AML-193 (cell line): ENCODE measurements around the gene FYN.
"Not testable (repeated sequence)": the region's sequence is repeated elsewhere in the genome, so short reads cannot be mapped to it uniquely, and the experiment has no call there.

ENCODE experiments used
- DNase-seq, 2 experiments: peaks; one replicate each; lab custom pipeline; 2025; lab: John Stamatoyannopoulos, UW

Gene FYN

DNA sequence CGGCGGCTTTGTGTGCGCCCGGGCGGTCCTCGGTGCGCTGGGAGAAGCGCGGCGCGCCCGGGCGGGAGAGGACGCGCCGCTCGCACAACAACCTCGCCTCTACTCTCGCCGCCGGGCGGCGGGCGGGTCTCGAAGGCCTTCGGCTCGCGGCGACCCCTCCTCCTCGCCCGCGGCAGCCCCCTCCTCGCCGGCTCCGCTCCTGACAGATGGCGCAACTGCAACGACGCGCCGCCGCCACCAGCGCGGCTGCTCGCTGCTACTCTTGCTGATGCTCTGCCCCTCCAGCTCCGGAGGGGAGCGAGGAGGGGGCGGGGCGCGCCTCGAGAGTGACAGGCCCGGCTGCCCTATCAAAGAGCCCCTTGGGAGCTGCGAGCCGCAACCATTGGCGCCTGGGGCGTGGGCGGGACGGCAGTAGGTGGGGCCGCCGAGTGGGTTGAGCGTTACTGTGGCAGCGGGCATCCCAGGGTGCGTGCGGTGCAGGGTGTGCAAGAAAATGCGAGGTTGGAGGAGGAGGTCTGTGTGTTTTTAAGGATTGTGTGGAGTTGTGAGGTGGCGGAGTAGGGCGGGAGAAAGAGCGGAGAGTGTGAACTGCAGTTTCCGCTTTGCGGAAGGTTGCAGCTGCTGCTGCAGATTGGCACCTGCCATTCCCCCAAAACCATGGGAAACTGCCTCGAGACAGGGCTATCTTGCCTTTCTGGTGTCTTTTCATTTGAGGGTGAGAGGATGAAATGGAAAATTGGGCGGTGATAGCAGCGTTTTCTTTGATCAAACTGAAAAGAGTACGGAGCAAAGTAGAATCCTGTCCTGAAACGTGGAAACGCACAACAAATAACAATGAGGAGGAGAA lies at the start of gene FYN:
Gene FYN, minus strand, starts transcription at position 275 of the 847 bp plus-strand sequence. CDS start 153,401 bp downstream, outside the sequence.
- DNase-seq = peak; percentile 97 to 98

DNA sequence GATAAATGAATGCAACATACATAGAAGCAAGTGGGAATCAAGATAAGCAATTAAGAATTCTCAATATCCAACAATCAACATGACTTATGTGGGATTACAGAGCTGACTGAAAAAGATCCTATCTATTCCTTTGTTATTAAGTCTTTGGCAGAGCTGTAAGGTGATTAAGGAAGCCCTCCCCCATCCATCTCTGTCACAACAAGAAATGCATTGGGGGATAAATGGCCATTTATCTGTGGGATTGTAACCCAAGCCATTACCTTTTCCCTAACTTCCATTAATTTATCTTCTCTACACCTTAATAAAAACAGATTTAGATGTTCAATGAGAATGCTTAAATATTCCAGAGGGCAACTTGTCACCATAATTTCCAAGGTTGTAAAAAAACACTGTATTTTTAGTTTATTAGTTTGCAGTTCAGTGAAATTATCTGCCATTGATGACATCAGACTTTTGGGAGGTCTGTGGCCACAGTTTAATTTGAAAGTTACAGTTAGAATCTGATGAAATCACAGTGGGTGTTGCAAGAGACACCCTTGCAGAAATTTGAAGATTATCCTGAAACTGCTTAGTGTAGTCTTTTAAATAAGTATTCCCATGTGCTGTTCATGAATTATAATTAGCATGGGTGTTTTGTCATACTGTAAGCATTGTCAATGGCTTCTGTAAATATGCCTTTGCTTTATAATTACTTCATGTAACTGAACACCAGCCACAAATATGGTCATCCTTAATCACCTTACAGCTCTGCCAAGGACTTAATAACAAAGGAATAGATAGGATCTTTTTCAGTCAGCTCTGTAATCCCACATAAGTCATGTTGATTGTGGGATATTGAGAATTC lies 49.4 kb upstream of the FYN start:
- DNase-seq = peak; percentile 86 to 88

DNA sequence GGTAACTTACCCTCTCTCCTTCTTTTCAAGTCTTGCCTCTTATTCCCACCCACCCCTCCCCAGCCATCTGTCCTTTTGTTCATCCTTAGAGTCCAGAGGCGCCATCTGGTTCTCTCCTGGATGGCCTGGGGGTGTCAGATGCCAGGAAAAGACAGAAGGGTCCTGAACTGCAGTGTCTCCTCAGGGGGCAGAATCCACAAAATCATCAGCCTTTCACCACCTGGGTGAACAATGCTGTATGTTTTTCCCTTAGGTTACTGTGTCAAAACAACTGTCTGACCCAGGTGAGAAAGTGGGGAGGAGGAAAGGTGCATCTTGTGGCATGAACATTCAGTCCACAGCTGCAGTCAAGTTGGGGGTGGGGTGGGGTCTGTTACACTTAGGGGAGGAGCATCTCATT lies 47.9 kb upstream of the FYN start:
- no peak for DNase-seq

DNA sequence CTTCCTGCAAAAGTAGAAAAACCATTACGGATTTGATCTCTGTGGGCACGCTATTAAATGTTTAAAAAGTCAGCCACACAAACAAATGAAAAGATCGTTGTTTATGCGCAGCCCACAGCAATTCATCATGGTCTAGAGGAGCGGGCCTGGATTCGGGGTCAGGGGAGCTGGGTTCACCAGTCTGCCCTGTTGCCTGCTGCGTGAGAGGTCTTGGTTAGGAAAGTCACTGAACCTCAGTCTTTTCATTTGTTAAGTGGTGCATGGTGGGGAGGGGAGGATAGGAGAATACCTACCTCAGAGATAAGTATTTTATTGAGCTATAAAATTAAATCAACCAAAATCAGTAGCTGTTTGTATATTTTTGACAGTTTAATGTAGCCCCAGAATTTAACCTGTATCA lies 47.3 kb upstream of the FYN start:
- no peak for DNase-seq

DNA sequence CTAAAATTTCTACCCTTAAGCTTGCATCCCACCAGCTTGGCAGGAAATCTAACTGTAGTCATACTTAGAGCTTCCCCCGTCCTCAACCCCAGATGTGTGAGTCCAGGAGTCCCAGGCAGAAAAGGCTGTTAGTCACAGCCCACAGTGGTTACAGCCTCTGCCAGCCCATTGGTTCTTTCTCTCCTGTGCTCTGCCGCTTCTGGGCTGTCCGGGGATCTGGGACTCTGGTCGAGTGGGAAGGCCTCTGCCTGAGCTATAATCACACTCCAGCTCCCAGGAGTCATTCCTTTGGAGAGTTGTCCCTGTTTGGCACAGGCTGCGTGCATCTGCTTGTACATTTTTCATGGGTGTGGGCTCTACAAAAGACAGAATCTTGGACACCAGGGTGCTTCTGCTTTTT lies 45.6 kb upstream of the FYN start:
- no peak for DNase-seq

DNA sequence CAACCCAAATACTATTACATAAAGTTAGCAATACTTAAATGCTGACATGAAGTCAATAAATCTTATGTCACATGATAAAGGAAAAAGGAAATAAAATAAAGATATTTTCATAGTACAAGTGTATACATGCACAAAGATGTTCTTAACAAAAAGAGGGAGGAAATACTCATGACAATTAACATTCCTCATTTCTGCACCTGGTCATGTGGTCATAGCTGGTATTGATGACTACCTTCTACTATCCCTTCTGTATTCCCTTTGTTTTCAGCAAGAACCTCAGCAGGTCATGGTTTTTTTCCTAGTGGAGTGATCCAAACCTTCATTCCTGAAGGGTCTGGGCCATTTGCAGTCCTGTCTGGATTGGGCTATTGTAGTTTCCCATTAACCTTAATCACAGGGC lies 43.5 kb upstream of the FYN start:
- DNase-seq = no peak

DNA sequence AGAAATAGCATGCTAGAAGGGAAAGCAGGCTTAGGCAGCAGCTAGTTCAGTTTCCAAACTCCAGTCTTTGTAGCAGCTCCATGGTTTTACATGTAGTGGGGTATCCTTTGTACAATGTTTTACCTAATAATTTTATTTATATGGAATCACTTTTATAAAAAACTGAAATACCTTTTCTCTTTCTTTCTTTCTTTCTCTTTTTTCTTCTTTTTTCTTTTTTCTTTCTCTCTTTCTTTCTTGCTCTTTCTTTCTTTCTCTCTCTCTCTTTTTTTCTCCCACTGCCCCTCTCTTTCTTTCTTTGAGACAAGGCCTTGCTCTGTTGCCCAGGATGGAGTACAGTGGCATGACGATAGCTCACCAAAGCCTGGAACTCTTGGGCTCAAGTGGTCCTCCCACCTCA lies 41.4 kb upstream of the FYN start:
- DNase-seq = no peak

DNA sequence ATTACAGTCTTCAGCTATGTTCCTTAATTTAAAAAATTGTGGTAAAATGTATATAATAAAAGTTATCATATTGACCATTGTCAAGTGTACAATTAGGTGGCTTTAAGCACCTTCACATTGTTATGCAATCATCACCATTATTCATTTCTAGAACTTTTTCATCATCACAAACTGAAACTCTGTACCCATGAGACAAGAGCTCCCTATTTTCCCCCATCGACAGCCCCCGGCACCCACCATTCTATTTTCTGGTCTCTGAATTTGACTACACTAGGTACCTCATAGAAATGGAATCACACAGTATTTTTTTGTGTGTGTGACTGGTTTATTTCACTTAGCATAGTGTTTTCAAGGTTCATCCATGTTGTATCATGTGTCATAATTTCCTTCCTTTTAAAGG lies 39.7 kb upstream of the FYN start:
- no peak for DNase-seq

DNA sequence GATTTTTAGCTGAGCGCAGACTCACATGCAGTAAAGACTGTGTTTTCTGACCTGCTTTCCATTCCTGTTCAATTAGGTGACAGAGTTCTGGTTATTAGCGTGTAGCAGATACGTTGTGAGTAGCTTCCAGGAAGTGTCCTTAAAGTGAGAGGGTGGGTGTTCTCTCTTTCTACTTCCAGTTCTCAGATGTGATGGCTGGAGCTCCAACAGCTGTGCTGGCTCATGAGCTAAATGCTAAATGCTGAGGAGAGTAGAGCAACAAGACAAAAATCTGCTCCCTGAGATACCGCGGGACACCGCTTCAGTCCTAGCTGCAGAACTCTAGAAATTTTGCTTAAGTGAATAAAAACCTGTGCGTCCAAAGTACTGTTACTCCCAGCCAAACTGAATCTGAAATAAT lies 38.2 kb upstream of the FYN start:
- DNase-seq = no peak

DNA sequence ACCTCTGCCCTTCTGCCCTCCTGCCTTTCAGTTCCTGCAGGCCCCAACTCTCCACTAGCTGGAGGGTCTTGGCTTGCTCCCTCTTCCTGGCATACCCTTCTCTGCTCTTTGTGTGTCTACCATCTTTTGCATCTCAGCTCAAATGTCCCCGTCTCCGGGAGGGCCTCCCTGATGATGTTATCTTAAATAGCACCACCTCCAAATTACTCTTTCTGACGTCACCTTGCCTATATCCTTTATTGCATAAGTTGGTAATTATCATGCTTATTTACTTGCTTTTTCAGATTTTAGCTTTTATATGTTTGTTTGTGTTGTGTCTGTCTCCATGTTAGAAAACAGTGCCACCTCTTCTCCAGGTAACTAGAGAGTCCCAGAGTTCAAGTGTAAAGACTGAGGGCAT lies 36.0 kb upstream of the FYN start:
- DNase-seq = no peak

DNA sequence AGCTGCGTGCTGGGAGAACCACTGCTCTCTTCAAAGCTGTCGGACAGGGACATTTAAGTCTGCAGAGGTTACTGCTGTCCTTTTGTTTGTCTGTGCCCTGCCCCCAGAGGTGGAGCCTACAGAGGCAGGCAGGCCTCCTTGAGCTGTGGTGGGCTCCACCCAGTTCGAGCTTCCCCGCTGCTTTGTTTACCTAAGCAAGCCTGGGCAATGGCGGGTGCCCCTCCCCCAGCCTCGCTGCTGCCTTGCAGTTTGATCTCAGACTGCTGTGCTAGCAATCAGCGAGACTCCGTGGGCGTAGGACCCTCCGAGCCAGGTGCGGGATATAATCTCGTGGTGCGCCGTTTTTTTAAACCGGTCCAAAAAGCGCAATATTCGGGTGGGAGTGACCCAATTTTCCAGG lies 35.1 kb upstream of the FYN start:
- DNase-seq = not testable (repeated sequence)

DNA sequence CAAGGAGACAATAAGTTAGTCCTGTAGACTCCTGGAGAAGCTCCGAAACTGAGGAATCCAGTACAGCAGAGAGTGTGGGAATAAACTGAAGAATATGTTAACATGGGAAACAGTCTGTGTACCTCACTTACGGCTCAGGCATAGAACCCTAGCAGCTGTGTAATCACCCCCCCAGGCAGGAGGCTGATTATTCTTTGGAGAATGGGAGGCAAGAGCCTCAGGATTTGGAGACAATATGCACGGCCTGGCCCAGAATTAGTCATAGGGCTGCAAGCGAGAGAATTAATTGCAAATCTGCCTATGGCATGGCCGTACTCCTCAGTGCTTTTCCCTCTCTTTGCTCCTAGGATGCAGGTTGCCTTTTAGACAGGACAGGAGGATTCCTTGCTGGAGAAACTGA lies 27.5 kb upstream of the FYN start:
- no peak for DNase-seq

DNA sequence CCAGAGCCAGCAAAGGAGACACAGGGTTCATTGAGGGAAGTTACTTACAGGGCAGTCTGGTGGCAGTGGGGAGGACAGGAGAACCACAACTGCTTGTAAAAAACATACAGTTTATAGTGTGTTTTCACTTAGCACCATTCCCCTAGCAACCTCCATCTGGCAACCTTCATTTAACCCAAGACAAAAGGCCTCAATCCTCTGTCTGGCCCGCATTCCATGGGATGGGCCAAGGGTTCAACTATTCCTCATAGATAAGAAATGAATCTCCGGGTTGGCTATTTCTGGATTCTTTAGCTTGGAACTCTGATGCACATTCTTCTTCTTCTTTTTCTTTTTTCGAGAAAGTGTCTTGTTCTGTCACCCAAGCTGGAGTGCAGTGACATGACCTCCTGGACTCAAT lies 26.3 kb upstream of the FYN start:
- DNase-seq = no peak

DNA sequence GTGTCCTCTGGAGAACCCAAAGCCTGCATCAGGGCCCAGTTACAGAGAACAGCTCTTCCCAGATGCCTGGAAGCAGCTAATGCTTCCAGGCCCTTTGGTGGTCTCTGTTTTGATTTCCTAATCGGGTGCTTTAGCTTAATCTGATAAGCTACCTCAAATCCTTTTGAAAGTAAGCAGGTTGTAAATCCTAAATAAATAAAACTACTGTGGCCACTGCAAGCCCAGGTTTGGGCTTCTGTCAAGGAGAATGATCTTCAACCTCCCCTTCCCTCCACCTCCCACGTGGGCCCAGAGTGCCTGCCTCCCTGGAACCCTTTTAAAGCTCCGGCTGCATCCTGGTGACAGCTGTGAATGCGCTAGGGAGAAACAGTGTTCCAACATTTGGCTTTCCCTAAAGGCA lies 25.2 kb upstream of the FYN start:
- DNase-seq = no peak

DNA sequence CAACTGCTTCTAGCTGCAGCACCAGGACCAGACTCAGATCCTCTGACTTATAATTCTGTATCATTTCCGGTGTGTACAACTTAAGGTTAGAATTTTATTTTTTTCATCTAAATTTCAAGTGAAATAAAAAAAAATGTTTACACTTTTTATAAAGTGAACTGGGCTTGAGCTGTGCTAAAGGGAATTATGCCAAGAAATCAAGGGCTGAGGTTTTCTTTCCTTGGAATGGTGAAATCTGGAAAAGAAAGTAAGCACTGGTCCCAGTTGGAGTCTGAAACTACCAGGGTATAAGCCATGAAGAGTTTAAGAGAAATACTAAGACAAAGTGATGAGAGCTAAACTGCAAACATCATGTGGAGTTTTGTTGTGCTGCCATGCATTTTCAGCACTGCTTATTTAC lies 21.7 kb upstream of the FYN start:
- no peak for DNase-seq

DNA sequence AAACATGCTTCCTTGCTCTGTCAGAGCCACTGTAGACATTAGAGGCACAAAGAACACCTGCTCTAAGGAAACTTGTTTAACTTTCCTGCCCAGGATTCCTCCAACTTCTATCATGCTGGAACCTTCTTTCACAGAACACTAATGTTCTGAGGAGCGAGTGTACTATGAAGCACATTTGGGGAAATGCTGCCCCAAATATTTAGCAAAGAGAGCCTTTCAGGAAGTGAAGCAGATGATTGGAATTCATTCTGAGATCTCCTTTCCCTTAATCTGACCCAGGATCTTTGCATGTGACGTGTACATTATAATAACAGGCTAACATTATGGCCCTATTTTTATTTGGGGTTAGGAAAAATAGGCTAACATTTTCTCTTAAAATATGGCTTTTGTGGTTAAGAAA lies 21.0 kb upstream of the FYN start:
- DNase-seq = no peak

DNA sequence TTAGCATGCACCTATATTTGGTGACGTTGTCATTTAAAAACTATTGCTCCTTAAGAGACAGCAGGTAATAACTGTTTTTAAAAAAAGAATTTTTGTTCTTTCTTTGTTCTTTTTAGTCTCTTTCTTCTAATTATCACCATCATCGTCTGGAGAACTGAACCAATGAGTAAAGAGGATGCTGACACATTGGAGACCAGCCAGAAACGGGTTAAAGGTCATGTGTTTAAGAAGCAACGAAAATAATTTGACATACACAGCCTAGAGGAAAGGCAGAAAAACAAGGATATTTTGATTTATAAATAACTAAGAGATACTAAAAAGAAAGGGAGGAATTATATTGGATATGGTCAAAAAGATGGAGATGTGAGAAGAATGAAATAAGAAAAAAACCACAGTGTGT lies 19.2 kb upstream of the FYN start:
- no peak for DNase-seq

DNA sequence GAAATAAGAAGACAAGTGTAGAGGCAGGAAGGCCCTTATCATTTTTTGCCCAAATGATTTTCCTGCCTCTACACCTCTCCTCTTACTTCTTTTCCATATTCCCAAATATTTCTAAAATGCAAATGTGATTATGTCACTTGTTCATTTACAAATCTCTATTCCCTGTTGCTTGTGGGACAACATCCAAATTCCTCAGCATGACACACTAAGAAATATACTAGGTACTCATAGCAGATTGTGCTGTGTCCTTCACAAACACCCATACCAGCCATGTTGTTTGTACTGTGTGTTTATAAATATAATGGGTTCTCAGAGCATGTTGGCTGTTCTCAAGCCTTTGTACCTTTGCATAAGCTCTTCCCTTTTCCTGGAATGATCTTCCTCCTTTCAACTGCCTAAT lies 17.7 kb upstream of the FYN start:
- DNase-seq = no peak

DNA sequence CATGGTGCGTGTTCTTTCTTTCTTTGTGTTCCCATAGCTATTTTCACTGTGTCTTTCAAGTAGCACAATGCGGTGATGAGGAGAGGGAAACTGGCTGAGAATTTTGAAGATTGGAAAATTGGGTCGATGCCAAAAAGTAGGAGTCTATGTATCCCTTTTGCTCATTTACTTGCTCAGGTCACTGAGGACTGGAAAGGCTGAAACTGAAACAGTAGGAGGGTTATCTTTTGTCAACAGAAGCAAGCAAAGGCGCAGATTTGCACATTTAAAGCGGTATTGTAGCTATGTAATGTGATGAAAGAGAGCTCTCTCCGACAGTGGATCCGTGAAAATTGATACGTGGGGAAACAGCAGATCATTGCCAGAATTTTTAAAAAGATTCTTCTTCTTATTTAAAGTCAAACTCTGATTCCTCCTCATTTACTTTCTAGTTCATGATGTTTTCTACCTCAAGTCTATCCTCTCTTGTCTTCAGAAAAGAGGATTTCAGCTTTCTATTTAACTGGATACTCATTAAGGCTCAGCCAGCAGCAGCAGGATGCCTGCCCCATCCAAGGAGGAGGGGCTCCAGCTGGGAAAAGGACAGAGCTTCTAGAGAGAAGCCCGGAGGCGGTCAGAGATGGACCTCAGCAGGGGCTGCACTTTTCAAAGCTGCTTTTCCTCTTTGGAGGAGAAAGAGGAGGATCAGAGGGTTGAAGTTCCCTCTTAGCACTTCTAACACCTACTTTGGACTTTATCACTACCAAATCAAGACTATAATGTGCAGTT lies 15.9 kb upstream of the FYN start:
- DNase-seq = no peak

DNA sequence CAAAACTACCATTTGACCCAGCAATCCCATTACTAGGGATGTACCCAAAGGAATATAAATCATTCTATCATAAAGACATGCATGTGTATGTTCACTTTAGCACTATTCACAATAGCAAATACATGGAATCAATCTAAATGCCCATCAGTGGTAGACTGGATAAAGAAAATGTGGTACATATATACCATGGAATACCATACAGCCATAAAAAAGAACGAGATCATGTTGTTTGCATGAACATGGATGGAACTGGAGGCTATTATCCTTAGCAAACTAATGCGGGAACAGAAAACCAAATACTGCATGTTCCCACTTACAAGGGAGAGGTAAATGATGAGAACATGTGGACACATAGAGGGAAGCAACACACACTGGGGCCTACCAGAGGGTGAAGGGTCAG lies 13.5 kb upstream of the FYN start:
- DNase-seq = not testable (repeated sequence)

DNA sequence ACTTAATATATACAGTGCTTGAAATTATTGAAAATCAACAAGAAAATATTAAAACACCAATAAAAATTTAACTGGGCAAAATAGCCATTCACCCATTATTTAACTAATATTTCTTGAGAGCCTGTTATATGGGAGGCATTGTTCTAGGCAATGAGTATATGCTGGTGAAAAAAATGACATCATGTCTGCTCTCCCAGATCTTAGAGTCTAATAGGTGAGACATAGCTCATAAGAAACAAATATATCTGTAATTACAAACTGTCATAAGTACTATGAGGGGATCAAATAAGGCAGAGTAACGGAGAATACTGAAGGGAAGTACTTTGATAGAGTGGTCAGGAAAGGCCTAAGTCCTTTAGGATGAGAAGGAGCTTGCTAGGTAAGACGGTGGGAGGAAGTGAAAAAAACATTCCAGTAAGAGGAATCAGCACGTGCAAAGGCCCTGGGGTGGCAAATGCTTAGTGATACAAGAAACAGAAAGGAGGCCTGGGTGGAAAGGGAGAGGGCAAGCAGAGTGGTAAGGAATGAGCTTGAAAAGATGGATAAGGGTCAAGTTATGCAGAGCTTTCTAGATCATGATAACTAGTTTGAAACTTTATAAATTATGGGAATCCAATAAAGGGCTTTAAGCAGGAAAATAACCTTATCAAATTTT lies 12.2 kb upstream of the FYN start:
- no peak for DNase-seq

DNA sequence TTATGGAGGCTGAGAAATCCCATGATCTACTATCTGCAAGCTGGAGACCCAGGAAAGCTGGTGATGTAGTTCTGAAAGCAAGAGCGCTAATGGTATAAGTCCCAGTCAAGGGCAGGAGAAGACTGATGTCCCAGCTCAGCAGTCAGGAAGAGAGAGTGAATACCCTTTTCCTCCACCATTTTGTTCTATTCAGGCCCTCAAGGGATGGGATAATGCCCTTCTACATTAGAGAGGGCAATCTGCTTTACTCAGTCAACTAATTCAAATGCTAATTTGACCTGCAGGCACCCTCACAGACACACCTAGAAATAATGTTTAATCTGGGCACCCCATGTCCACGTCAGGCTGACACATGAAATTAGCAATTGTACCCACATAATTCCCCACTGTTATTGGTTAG lies 10.8 kb upstream of the FYN start:
- DNase-seq = no peak
